Calu3 (cell line): Measurements from ENCODE around the gene S100A4. TPM values are rescaled to one million over a fixed set of nuclear protein-coding genes. Genes with fewer than 3 reads are reported as not detected.
A peak's percentile ranks its signal among the peaks of the same experiment; 100 is the strongest.

Experiments
- BruUV-seq: library from RNA; stranded (reverse); fragments of 400-500 nt; replicated peaks from 2 replicates; lab custom pipeline; 2021; lab: Mats Ljungman, UMichigan
- CTCF ChIA-PET: fragments of 300-600 bp; sonication (Branson Sonifier 250); formaldehyde crosslinking; loops from one replicate; lab custom pipeline; 2022; ENCODE audit warnings: antibody characterized with exemption; lab: Charles Lee
- DNase-seq: peaks from one replicate; pipeline ENCODE4 v3.0.0; 2022
- H3K27ac Mint-ChIP-seq: one replicate; pipeline ENCODE4 v1.8.0; 2022; ENCODE audit warnings: mixed read lengths; ENCODE audit not compliant: unreplicated experiment
- H3K27me3 Mint-ChIP-seq: one replicate; pipeline ENCODE4 v1.8.0; 2022; ENCODE audit warnings: mixed read lengths; ENCODE audit not compliant: unreplicated experiment
- H3K36me3 Mint-ChIP-seq: one replicate; pipeline ENCODE4 v1.8.0; 2022; ENCODE audit warnings: mild to moderate bottlenecking, moderate library complexity, mixed read lengths; ENCODE audit not compliant: insufficient read depth, unreplicated experiment
- H3K4me1 Mint-ChIP-seq: one replicate; pipeline ENCODE4 v1.8.0; 2022; ENCODE audit warnings: mild to moderate bottlenecking, low read depth, mixed read lengths; ENCODE audit not compliant: unreplicated experiment
- H3K4me3 Mint-ChIP-seq: one replicate; pipeline ENCODE4 v1.8.0; 2022; ENCODE audit warnings: mild to moderate bottlenecking, low read depth, moderate library complexity, mixed read lengths; ENCODE audit not compliant: unreplicated experiment
- H3K9me3 Mint-ChIP-seq: one replicate; pipeline ENCODE4 v1.8.0; 2022; ENCODE audit warnings: low read depth, mixed read lengths; ENCODE audit not compliant: unreplicated experiment
- CTCF ChIP-seq: fragments of 200-600 bp; IDR thresholded peaks from one replicate; pipeline ENCODE4 v1.8.0; 2022; ENCODE audit warnings: antibody characterized with exemption; ENCODE audit not compliant: unreplicated experiment
- intact Hi-C: fragments of 100-400 bp; cut with micrococcal nuclease; formaldehyde crosslinking; loops from one replicate; pipeline ENCODE4 v1.10.0; 2022; ENCODE audit not compliant: unreplicated experiment
- total RNA-seq: library from RNA; stranded (reverse); gene quantifications from 2 replicates; pipeline ENCODE4 v1.2.3, GENCODE V29; 2022

The S100A4 gene
- total RNA-seq, 1 experiment from 2014 or later, result 20.5 TPM

GRCh38 chr1:153506831-153507413 is 38.7 kb downstream of the S100A4 start:
- intact Hi-C loops, result loop anchor here (2.0 kb wide), 1 partner anchor 242 kb away; no protein-coding TSS in a partner anchor
- no TSS peak for BruUV-seq

GRCh38 chr1:153506386-153506785 is 39.2 kb downstream of the S100A4 start:
- H3K4me1 Mint-ChIP-seq, result peaks cover 47% of the 10 kb centered on the region
- no peak overlapping the region for H3K27ac Mint-ChIP-seq
- intact Hi-C loops, result loop anchor here (2.0 kb wide), 1 partner anchor 242 kb away; no protein-coding TSS in a partner anchor

More at GRCh38 chr1:153506831-153507413, 38.7 kb downstream of the S100A4 start:
- CTCF ChIA-PET, result interaction anchor here (1.0 to 1.5 kb wide), 3 partner anchors 9 to 120 kb away, joined by 4 to 5 read pairs (median 4); partner anchors contain the start of gene S100A13
- DNase-seq, result peak; percentile 47
- no peak for TF ChIP-seq CTCF
- Mint-ChIP-seq H3K4me1 (peaks cover 52% of the 10 kb centered on the region), H3K9me3 (no peaks in the 10 kb centered on the region), H3K27ac (no peak overlapping the region), H3K4me3 (no peak overlapping the region), H3K36me3 (peaks cover 12% of the 10 kb centered on the region), H3K27me3 (no peaks in the 10 kb centered on the region)

GRCh38 chr1:153505576-153505975 is 40.0 kb downstream of the S100A4 start:
- H3K9me3 Mint-ChIP-seq, result no peaks in the 10 kb centered on the region
- CTCF ChIA-PET, result interaction anchor here (0.7 kb wide), 1 partner anchor 267 kb away, joined by 3 read pairs; no protein-coding TSS in a partner anchor
- peaks cover 39% of the 10 kb centered on the region for H3K4me1 Mint-ChIP-seq

More at GRCh38 chr1:153506386-153506785, 39.2 kb downstream of the S100A4 start:
- CTCF ChIA-PET, result interaction anchor here (1.0 to 1.5 kb wide), 3 partner anchors 9 to 121 kb away, joined by 4 to 5 read pairs (median 4); partner anchors contain the start of gene S100A13
- peaks cover under 1% of the 10 kb centered on the region for H3K27me3 Mint-ChIP-seq
- BruUV-seq, result no TSS peak
- no peak for TF ChIP-seq CTCF
- no peak overlapping the region for H3K4me3 Mint-ChIP-seq
- no peaks in the 10 kb centered on the region for H3K9me3 Mint-ChIP-seq
- peaks cover 12% of the 10 kb centered on the region for H3K36me3 Mint-ChIP-seq
- no peak for DNase-seq

GRCh38 chr1:153503766-153504165 is 41.8 kb downstream of the S100A4 start:
- H3K27ac Mint-ChIP-seq, result no peak overlapping the region
- BruUV-seq, result no TSS peak
- H3K4me1 Mint-ChIP-seq, result peaks cover 22% of the 10 kb centered on the region
- H3K36me3 Mint-ChIP-seq, result peaks cover 7% of the 10 kb centered on the region
- H3K9me3 Mint-ChIP-seq, result no peaks in the 10 kb centered on the region
- H3K4me3 Mint-ChIP-seq, result no peak overlapping the region
- H3K27me3 Mint-ChIP-seq, result peaks cover 26% of the 10 kb centered on the region
- intact Hi-C loops, result no loop called here
- CTCF ChIA-PET, result no interaction called here
- no peak for TF ChIP-seq CTCF
- DNase-seq, result no peak

More at GRCh38 chr1:153505576-153505975, 40.0 kb downstream of the S100A4 start:
- Mint-ChIP-seq H3K36me3 (peaks cover 7% of the 10 kb centered on the region), H3K4me3 (no peak overlapping the region), H3K27ac (no peak overlapping the region), H3K27me3 (peaks cover 8% of the 10 kb centered on the region)
- TF ChIP-seq CTCF, result no peak
- intact Hi-C loops, result no loop called here
- DNase-seq, result no peak
- BruUV-seq, result no TSS peak
